Loucy (cell line): Measurements from ENCODE around the gene RPS18.

Source experiments
- H2AFZ ChIP-seq: fragments of 200-600 bp; sonication (generic); 2 replicates; pipeline ENCODE4 v1.6.0; 2016; ENCODE audit warnings: antibody characterized with exemption, mild to moderate bottlenecking, low read length, moderate library complexity
- H3F3A ChIP-seq: fragments of 200-600 bp; 2 replicates; pipeline ENCODE4 v1.6.0; 2016; ENCODE audit warnings: antibody characterized with exemption, low read depth, mild to moderate bottlenecking
- H3K27me3 ChIP-seq: fragments of 200-600 bp; sonication (generic); 2 replicates; pipeline ENCODE4 v1.6.1; 2014; ENCODE audit warnings: low read length, mild to moderate bottlenecking; ENCODE audit not compliant: insufficient read depth, poor library complexity, severe bottlenecking
- H3K36me3 ChIP-seq: fragments of 200-600 bp; sonication (generic); 2 replicates; pipeline ENCODE4 v1.6.1; 2016; ENCODE audit warnings: low read length; ENCODE audit not compliant: insufficient read depth
- H3K4me1 ChIP-seq: fragments of 200-600 bp; sonication (generic); 2 replicates; pipeline ENCODE4 v1.5.1; 2014; ENCODE audit warnings: low read length, mild to moderate bottlenecking; ENCODE audit not compliant: insufficient read depth, poor library complexity, severe bottlenecking
- H3K4me2 ChIP-seq: fragments of 200-600 bp; sonication (generic); 2 replicates; pipeline ENCODE4 v1.6.0; 2014; ENCODE audit warnings: antibody characterized with exemption, low read length, low read depth, mild to moderate bottlenecking; ENCODE audit not compliant: poor library complexity, severe bottlenecking
- H3K4me3 ChIP-seq: fragments of 200-600 bp; sonication (generic); 2 replicates; pipeline ENCODE4 v1.5.1; 2014; ENCODE audit warnings: low read length, mild to moderate bottlenecking, mixed read lengths; ENCODE audit not compliant: poor library complexity, severe bottlenecking
- H3K79me2 ChIP-seq: fragments of 200-600 bp; sonication (generic); 2 replicates; pipeline ENCODE4 v1.6.1; 2014; ENCODE audit warnings: low read length; ENCODE audit not compliant: insufficient read depth
- H3K9ac ChIP-seq: fragments of 200-600 bp; sonication (generic); 2 replicates; pipeline ENCODE4 v1.6.0; 2014; ENCODE audit warnings: mild to moderate bottlenecking, low read depth, low read length, moderate library complexity; ENCODE audit not compliant: poor library complexity, severe bottlenecking
- H3K9me2 ChIP-seq: fragments of 200-600 bp; sonication (generic); replicated peaks from 2 replicates; pipeline ENCODE4 v1.6.1; 2016; ENCODE audit warnings: low read depth, low read length, mixed read lengths
- H3K9me3 ChIP-seq: fragments of 200-600 bp; sonication (generic); 2 replicates; pipeline ENCODE4 v1.6.1; 2014; ENCODE audit warnings: mild to moderate bottlenecking, antibody characterized with exemption, low read length, low read depth; ENCODE audit not compliant: insufficient read depth
- H4K20me1 ChIP-seq: fragments of 200-600 bp; sonication (generic); 2 replicates; pipeline ENCODE4 v1.6.0; 2014; ENCODE audit warnings: antibody characterized with exemption, low read length, mild to moderate bottlenecking; ENCODE audit not compliant: insufficient read depth, poor library complexity, severe bottlenecking
- EZH2phosphoT487 ChIP-seq: fragments of 200-600 bp; IDR thresholded peaks from 2 replicates; pipeline ENCODE4 v1.6.1; 2018; ENCODE audit warnings: antibody characterized with exemption, mild to moderate bottlenecking, moderate library complexity, borderline replicate concordance
- TF ChIP-seq, protein P1 (sequence below): fragments of 200-600 bp; sonication (generic); conservative IDR thresholded peaks from 2 replicates; pipeline ENCODE4 v1.5.1; 2014; ENCODE audit warnings: mild to moderate bottlenecking, antibody characterized with exemption, low read length

The RPS18 gene

DNA sequence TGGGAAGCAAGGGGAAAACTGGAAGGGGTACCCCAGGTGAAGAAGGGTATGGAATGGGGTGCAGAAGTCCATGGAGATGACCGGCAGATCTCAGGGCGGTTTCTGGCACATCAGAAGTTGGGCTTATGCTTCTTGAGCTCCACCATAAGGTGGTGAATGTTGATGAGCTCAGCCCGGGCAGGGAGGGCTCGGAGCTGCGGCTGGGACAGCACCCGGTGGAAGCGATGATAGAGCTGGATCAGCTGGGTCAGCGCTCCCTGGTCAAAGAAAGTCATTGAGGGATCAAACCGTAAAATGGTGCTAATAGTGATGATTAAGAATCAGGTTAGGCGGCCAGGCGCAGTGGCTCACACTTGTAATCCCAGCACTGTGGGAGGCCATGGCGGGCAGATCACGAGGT, 21.1 kb upstream of the RPS18 start:
- TF ChIP-seq, protein P1, sequence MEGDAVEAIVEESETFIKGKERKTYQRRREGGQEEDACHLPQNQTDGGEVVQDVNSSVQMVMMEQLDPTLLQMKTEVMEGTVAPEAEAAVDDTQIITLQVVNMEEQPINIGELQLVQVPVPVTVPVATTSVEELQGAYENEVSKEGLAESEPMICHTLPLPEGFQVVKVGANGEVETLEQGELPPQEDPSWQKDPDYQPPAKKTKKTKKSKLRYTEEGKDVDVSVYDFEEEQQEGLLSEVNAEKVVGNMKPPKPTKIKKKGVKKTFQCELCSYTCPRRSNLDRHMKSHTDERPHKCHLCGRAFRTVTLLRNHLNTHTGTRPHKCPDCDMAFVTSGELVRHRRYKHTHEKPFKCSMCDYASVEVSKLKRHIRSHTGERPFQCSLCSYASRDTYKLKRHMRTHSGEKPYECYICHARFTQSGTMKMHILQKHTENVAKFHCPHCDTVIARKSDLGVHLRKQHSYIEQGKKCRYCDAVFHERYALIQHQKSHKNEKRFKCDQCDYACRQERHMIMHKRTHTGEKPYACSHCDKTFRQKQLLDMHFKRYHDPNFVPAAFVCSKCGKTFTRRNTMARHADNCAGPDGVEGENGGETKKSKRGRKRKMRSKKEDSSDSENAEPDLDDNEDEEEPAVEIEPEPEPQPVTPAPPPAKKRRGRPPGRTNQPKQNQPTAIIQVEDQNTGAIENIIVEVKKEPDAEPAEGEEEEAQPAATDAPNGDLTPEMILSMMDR, result no peak
- TF ChIP-seq EZH2phosphoT487, result no peak
- H2AFZ ChIP-seq, result no peak overlapping the region
- no peaks in the 10 kb centered on the region for H4K20me1 ChIP-seq
- no peaks in the 10 kb centered on the region for H3K27me3 ChIP-seq
- peaks cover 4% of the 10 kb centered on the region; the same call in 1 of the 2 replicates for H3K36me3 ChIP-seq
- H3K4me1 ChIP-seq, result peaks cover 22% of the 10 kb centered on the region
- no peaks in the 10 kb centered on the region for H3F3A ChIP-seq
- H3K9me3 ChIP-seq, result no peaks in the 10 kb centered on the region
- H3K4me2 ChIP-seq, result peak overlapping the region; percentile 91
- H3K9ac ChIP-seq, result peak overlapping the region; percentile 94
- peak overlapping the region; percentile 86 for H3K4me3 ChIP-seq
- H3K79me2 ChIP-seq, result peaks cover 13% of the 10 kb centered on the region
- no peaks in the 10 kb centered on the region for H3K9me2 ChIP-seq

DNA sequence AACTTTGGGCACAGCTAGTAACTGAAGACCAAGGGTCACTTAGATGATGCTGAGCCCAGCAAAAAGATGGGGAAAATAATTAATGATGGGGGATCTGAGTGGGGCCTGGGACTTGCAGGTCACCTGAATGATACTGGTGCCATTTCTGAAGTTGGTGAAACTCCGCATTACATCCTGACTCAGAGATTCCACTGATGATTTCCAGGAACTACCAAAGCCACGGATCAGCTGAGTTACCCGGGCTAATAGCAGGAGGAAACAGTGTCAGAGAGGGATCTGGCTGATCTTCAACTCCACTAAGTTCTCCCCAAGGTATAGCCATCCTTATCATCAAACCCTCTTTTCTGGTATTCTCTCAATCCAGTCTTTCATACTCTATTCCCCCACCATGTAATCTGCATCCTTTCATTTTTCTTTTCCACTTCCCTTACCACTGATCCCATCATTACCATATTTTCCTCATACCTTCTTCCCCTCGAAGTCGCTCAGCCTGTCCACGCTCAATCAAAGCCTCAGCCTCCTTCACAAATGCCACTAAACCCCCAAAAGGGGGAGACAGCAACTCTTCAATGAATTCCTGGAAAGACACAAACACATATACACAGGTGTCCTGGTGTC, 20.4 kb upstream of the RPS18 start:
- peaks cover 13% of the 10 kb centered on the region for H3K79me2 ChIP-seq
- TF ChIP-seq, protein P1, result peak; percentile 30
- TF ChIP-seq EZH2phosphoT487, result no peak
- H3K9me3 ChIP-seq, result no peaks in the 10 kb centered on the region
- no peak overlapping the region for H3K4me3 ChIP-seq
- H2AFZ ChIP-seq, result no peak overlapping the region
- H3F3A ChIP-seq, result 0 out of 2 replicates have a peak, but pooled peaks cover 2% of the 10 kb centered on the region
- H3K4me1 ChIP-seq, result peaks cover 22% of the 10 kb centered on the region
- no peak overlapping the region for H3K9ac ChIP-seq
- H3K36me3 ChIP-seq, result peaks cover 4% of the 10 kb centered on the region; the same call in 1 of the 2 replicates
- H3K27me3 ChIP-seq, result no peaks in the 10 kb centered on the region
- no peaks in the 10 kb centered on the region for H3K9me2 ChIP-seq
- no peaks in the 10 kb centered on the region for H4K20me1 ChIP-seq
- H3K4me2 ChIP-seq, result no peak overlapping the region

DNA sequence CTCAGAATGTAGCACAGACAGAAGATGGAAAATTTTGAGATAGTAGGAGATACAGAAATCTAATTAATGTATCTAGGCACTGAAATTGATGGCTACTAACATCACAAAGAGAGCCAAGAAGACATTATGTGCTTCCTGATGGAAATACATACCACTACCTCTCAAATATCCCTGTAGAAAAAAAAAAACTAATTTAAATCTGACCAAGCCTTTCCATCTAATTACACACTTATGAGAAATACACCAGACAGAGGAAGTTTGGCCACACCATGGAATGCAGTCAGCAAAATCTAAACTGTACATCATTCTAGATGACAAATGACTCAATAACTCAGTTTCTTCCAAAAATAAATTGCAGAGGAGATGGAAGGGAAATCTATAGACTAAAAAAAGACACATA, 19.1 kb upstream of the RPS18 start:
- H2AFZ ChIP-seq, result no peak overlapping the region
- H3K4me2 ChIP-seq, result no peak overlapping the region
- peaks cover 13% of the 10 kb centered on the region for H3K79me2 ChIP-seq
- H3K9me2 ChIP-seq, result no peaks in the 10 kb centered on the region
- no peaks in the 10 kb centered on the region for H4K20me1 ChIP-seq
- TF ChIP-seq, protein P1, result no peak
- no peak for TF ChIP-seq EZH2phosphoT487
- H3K27me3 ChIP-seq, result no peaks in the 10 kb centered on the region
- no peak overlapping the region for H3K4me3 ChIP-seq
- H3K9ac ChIP-seq, result no peak overlapping the region
- H3K36me3 ChIP-seq, result peaks cover 4% of the 10 kb centered on the region; the same call in 1 of the 2 replicates
- no peaks in the 10 kb centered on the region for H3K9me3 ChIP-seq
- 0 out of 2 replicates have a peak, but pooled peaks cover 2% of the 10 kb centered on the region for H3F3A ChIP-seq
- H3K4me1 ChIP-seq, result peaks cover 22% of the 10 kb centered on the region
